MM.1S (cell line): ENCODE data around the gene DAZAP1.

Source experiments
- CTCF ChIP-seq: fragments of 300-600 bp; sonication (generic); IDR thresholded peaks from 2 replicates; pipeline ENCODE4 v1.5.1; 2016; ENCODE audit warnings: antibody characterized with exemption, low read length, mixed read lengths
- EZH2 ChIP-seq: fragments of 300-600 bp; sonication (generic); optimal IDR thresholded peaks from 2 replicates; pipeline ENCODE3; 2017; ENCODE audit warnings: low read depth, mild to moderate bottlenecking, antibody characterized with exemption, low read length, mixed read lengths

GRCh38 chr19:1466018-1466460 lies 58.7 kb downstream of the DAZAP1 start:
- no peak for TF ChIP-seq CTCF
- TF ChIP-seq EZH2, result no peak
